ENCODE results near the gene PIGS. TPM values are rescaled to one million over a fixed set of nuclear protein-coding genes. Genes with fewer than 3 reads are reported as not detected.
"Not testable (repeated sequence)": the region's sequence is repeated elsewhere in the genome, so short reads cannot be mapped to it uniquely, and the experiment has no call there.

PIGS gene
- polyA plus RNA-seq, 2 donors = 9.8 to 30.7 TPM

GRCh38 chr17:28580959-28581358 lies 9.6 kb upstream of the PIGS start:
- 98 to 99% methylated on average over 3 of the region's 3 CpGs for WGBS, 2 donors
- H3K4me1 ChIP-seq (ENCODE audit: control insufficient read depth in 2 of 2, insufficient read depth in 2 of 2, low read length in 1 of 2) = peaks cover 0 to 4% of the 10 kb centered on the region in 2 donors
- peaks cover 7 to 11% of the 10 kb centered on the region in 2 donors for H3K36me3 ChIP-seq (ENCODE audit: control insufficient read depth in 2 of 2, insufficient read depth in 2 of 2, low read length in 1 of 2)
- H3K9me3 ChIP-seq (ENCODE audit: control insufficient read depth in 2 of 2, insufficient read depth in 1 of 2, low read depth in 1 of 2, low read length in 1 of 2) = no peaks in the 10 kb centered on the region
- no peaks in the 10 kb centered on the region for H3K27me3 ChIP-seq (ENCODE audit: control insufficient read depth in 1 of 2, insufficient read depth in 2 of 2, low read length in 2 of 2)
- H3K27ac ChIP-seq (ENCODE audit: low read depth in 2 of 2, low read length in 1 of 2) = no peak overlapping the region
- H3K4me3 ChIP-seq (ENCODE audit: low read depth in 1 of 2, low read length in 2 of 2) = no peak overlapping the region

GRCh38 chr17:28579526-28579925 lies 8.2 kb upstream of the PIGS start:
- Histone ChIP-seq H3K36me3 (ENCODE audit: control insufficient read depth in 2 of 2, insufficient read depth in 2 of 2, low read length in 1 of 2) (peaks cover 3 to 8% of the 10 kb centered on the region in 2 donors), H3K4me3 (ENCODE audit: low read depth in 1 of 2, low read length in 2 of 2) (no peak overlapping the region), H3K27ac (ENCODE audit: low read depth in 2 of 2, low read length in 1 of 2) (no peak overlapping the region), H3K4me1 (ENCODE audit: control insufficient read depth in 2 of 2, insufficient read depth in 2 of 2, low read length in 1 of 2) (peaks cover 0 to 4% of the 10 kb centered on the region in 2 donors), H3K9me3 (ENCODE audit: control insufficient read depth in 2 of 2, insufficient read depth in 1 of 2, low read depth in 1 of 2, low read length in 1 of 2) (no peaks in the 10 kb centered on the region), H3K27me3 (ENCODE audit: control insufficient read depth in 1 of 2, insufficient read depth in 2 of 2, low read length in 2 of 2) (no peaks in the 10 kb centered on the region)
- 80 to 81% methylated on average over 4 of the region's 4 CpGs for WGBS, 2 donors

GRCh38 chr17:28578246-28579195 lies 7.2 kb upstream of the PIGS start:
- Histone ChIP-seq H3K4me1 (ENCODE audit: control insufficient read depth in 2 of 2, insufficient read depth in 2 of 2, low read length in 1 of 2) (peaks cover 0 to 4% of the 10 kb centered on the region in 2 donors), H3K36me3 (ENCODE audit: control insufficient read depth in 2 of 2, insufficient read depth in 2 of 2, low read length in 1 of 2) (peaks cover 0 to 2% of the 10 kb centered on the region in 2 donors), H3K4me3 (ENCODE audit: low read depth in 1 of 2, low read length in 2 of 2) (no peak overlapping the region), H3K27me3 (ENCODE audit: control insufficient read depth in 1 of 2, insufficient read depth in 2 of 2, low read length in 2 of 2) (no peaks in the 10 kb centered on the region), H3K27ac (ENCODE audit: low read depth in 2 of 2, low read length in 1 of 2) (no peak overlapping the region), H3K9me3 (ENCODE audit: control insufficient read depth in 2 of 2, insufficient read depth in 1 of 2, low read depth in 1 of 2, low read length in 1 of 2) (no peaks in the 10 kb centered on the region)
- WGBS, 2 donors = 94 to 97% methylated on average over 8 of the region's 8 CpGs

- Histone ChIP-seq H3K4me3 (ENCODE audit: low read depth in 1 of 2, low read length in 2 of 2) (no peak overlapping the region), H3K27me3 (ENCODE audit: control insufficient read depth in 1 of 2, insufficient read depth in 2 of 2, low read length in 2 of 2) (no peaks in the 10 kb centered on the region), H3K27ac (ENCODE audit: low read depth in 2 of 2, low read length in 1 of 2) (peak overlapping the region; percentile 40 to 68), H3K9me3 (ENCODE audit: control insufficient read depth in 2 of 2, insufficient read depth in 1 of 2, low read depth in 1 of 2, low read length in 1 of 2) (no peaks in the 10 kb centered on the region), H3K4me1 (ENCODE audit: control insufficient read depth in 2 of 2, insufficient read depth in 2 of 2, low read length in 1 of 2) (peaks cover 0 to 4% of the 10 kb centered on the region in 2 donors), H3K36me3 (ENCODE audit: control insufficient read depth in 2 of 2, insufficient read depth in 2 of 2, low read length in 1 of 2) (peaks cover 0 to 5% of the 10 kb centered on the region in 2 donors)
- 95 to 96% methylated on average over 3 of the region's 3 CpGs for WGBS, 2 donors
These were observed 6.1 kb upstream of the PIGS start for GRCh38 chr17:28577466-28577824.

GRCh38 chr17:28576758-28577465 lies 5.6 kb upstream of the PIGS start, which contains the start of gene ALDOC:
ALDOC (minus strand) TSS chr17:28576895; CDS start chr17:28575532, 1,363 bp downstream.
- Histone ChIP-seq H3K27me3 (ENCODE audit: control insufficient read depth in 1 of 2, insufficient read depth in 2 of 2, low read length in 2 of 2) (no peaks in the 10 kb centered on the region), H3K36me3 (ENCODE audit: control insufficient read depth in 2 of 2, insufficient read depth in 2 of 2, low read length in 1 of 2) (peaks cover 0 to 5% of the 10 kb centered on the region in 2 donors), H3K4me1 (ENCODE audit: control insufficient read depth in 2 of 2, insufficient read depth in 2 of 2, low read length in 1 of 2) (peaks cover 0 to 4% of the 10 kb centered on the region in 2 donors), H3K9me3 (ENCODE audit: control insufficient read depth in 2 of 2, insufficient read depth in 1 of 2, low read depth in 1 of 2, low read length in 1 of 2) (no peaks in the 10 kb centered on the region), H3K27ac (ENCODE audit: low read depth in 2 of 2, low read length in 1 of 2) (peak within 1 kb of the TSS; percentile 40 to 68), H3K4me3 (ENCODE audit: low read depth in 1 of 2, low read length in 2 of 2) (peak within 1 kb of the TSS in 1 of 2 donors; percentile 31)
- WGBS, 2 donors = 5 to 9% methylated on average over 24 to 26 of the region's 26 CpGs

GRCh38 chr17:28576016-28576415 lies 4.7 kb upstream of the PIGS start:
- not testable (repeated sequence) for H3K4me1 ChIP-seq (ENCODE audit: control insufficient read depth in 2 of 2, insufficient read depth in 2 of 2, low read length in 1 of 2); H3K9me3 ChIP-seq (ENCODE audit: control insufficient read depth in 2 of 2, insufficient read depth in 1 of 2, low read depth in 1 of 2, low read length in 1 of 2); H3K4me3 ChIP-seq (ENCODE audit: low read depth in 1 of 2, low read length in 2 of 2); H3K36me3 ChIP-seq (ENCODE audit: control insufficient read depth in 2 of 2, insufficient read depth in 2 of 2, low read length in 1 of 2); H3K27me3 ChIP-seq (ENCODE audit: control insufficient read depth in 1 of 2, insufficient read depth in 2 of 2, low read length in 2 of 2); H3K27ac ChIP-seq (ENCODE audit: low read depth in 2 of 2, low read length in 1 of 2)
- WGBS, 2 donors = 68 to 70% methylated on average over 3 of the region's 3 CpGs

GRCh38 chr17:28575126-28575795 lies 3.9 kb upstream of the PIGS start:
- Histone ChIP-seq H3K27ac (ENCODE audit: low read depth in 2 of 2, low read length in 1 of 2) (no peak overlapping the region), H3K36me3 (ENCODE audit: control insufficient read depth in 2 of 2, insufficient read depth in 2 of 2, low read length in 1 of 2) (peaks cover 0 to 5% of the 10 kb centered on the region in 2 donors), H3K4me1 (ENCODE audit: control insufficient read depth in 2 of 2, insufficient read depth in 2 of 2, low read length in 1 of 2) (peaks cover 0 to 4% of the 10 kb centered on the region in 2 donors), H3K27me3 (ENCODE audit: control insufficient read depth in 1 of 2, insufficient read depth in 2 of 2, low read length in 2 of 2) (no peaks in the 10 kb centered on the region), H3K9me3 (ENCODE audit: control insufficient read depth in 2 of 2, insufficient read depth in 1 of 2, low read depth in 1 of 2, low read length in 1 of 2) (no peaks in the 10 kb centered on the region), H3K4me3 (ENCODE audit: low read depth in 1 of 2, low read length in 2 of 2) (no peak overlapping the region)
- WGBS, 2 donors = 94% methylated on average over 14 of the region's 14 CpGs

GRCh38 chr17:28574526-28574925 lies 3.2 kb upstream of the PIGS start:
- H3K9me3 ChIP-seq (ENCODE audit: control insufficient read depth in 2 of 2, insufficient read depth in 1 of 2, low read depth in 1 of 2, low read length in 1 of 2) = no peaks in the 10 kb centered on the region
- H3K4me1 ChIP-seq (ENCODE audit: control insufficient read depth in 2 of 2, insufficient read depth in 2 of 2, low read length in 1 of 2) = peaks cover 2 to 4% of the 10 kb centered on the region in 2 donors
- no peak overlapping the region for H3K27ac ChIP-seq (ENCODE audit: low read depth in 2 of 2, low read length in 1 of 2)
- H3K36me3 ChIP-seq (ENCODE audit: control insufficient read depth in 2 of 2, insufficient read depth in 2 of 2, low read length in 1 of 2) = peaks cover 0 to 3% of the 10 kb centered on the region in 2 donors
- H3K27me3 ChIP-seq (ENCODE audit: control insufficient read depth in 1 of 2, insufficient read depth in 2 of 2, low read length in 2 of 2) = no peaks in the 10 kb centered on the region
- no peak overlapping the region for H3K4me3 ChIP-seq (ENCODE audit: low read depth in 1 of 2, low read length in 2 of 2)
- 90 to 91% methylated on average over 7 of the region's 7 CpGs for WGBS, 2 donors

GRCh38 chr17:28573966-28574480 lies 2.7 kb upstream of the PIGS start:
- WGBS, 2 donors = 95 to 98% methylated on average over 6 of the region's 6 CpGs
- no peak overlapping the region for H3K27ac ChIP-seq (ENCODE audit: low read depth in 2 of 2, low read length in 1 of 2)
- no peak overlapping the region for H3K4me3 ChIP-seq (ENCODE audit: low read depth in 1 of 2, low read length in 2 of 2)
- no peaks in the 10 kb centered on the region for H3K27me3 ChIP-seq (ENCODE audit: control insufficient read depth in 1 of 2, insufficient read depth in 2 of 2, low read length in 2 of 2)
- H3K4me1 ChIP-seq (ENCODE audit: control insufficient read depth in 2 of 2, insufficient read depth in 2 of 2, low read length in 1 of 2) = peaks cover 2 to 4% of the 10 kb centered on the region in 2 donors
- no peaks in the 10 kb centered on the region for H3K9me3 ChIP-seq (ENCODE audit: control insufficient read depth in 2 of 2, insufficient read depth in 1 of 2, low read depth in 1 of 2, low read length in 1 of 2)
- H3K36me3 ChIP-seq (ENCODE audit: control insufficient read depth in 2 of 2, insufficient read depth in 2 of 2, low read length in 1 of 2) = peaks cover 0 to 3% of the 10 kb centered on the region in 2 donors

Data from esophagus (tissue), 2 donors.